DND-41 (cell line): Measurements from ENCODE around the gene PLS3.

ENCODE experiments used
- EZH2 ChIP-seq: IDR thresholded peaks from 3 replicates; pipeline ENCODE4 v1.6.1; 2012; ENCODE audit warnings: borderline replicate concordance, low read depth, mild to moderate bottlenecking, moderate library complexity, low read length, inconsistent platforms; ENCODE audit not compliant: severe bottlenecking
- TF ChIP-seq, protein P1 (sequence below): IDR thresholded peaks from 2 replicates; pipeline ENCODE4 v1.5.1; 2012; ENCODE audit warnings: borderline replicate concordance, low read length, moderate library complexity, mild to moderate bottlenecking; ENCODE audit not compliant: poor library complexity, severe bottlenecking; ENCODE audit errors: extremely low read depth

DNA sequence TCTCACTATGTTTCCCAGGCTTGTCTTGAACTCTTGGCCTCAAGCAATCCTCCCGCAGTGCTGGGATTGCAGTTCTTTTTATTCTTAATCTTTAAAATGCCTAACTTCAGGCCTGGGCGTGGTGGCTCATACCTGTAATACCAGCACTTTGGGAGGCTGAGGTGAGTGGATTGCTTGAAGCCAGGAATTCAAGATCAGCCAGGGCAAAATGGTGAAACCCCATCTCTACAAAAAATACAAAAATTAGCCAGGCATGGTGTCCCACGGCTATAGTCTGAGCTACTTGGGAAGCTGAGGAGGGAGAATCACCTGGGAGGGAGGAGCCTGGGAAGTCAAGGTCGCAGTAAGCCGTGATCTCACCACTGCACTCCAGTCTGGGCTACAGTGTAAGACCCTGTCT is 45.9 kb downstream of the PLS3 start:
- no peak for TF ChIP-seq EZH2
- TF ChIP-seq, protein P1, sequence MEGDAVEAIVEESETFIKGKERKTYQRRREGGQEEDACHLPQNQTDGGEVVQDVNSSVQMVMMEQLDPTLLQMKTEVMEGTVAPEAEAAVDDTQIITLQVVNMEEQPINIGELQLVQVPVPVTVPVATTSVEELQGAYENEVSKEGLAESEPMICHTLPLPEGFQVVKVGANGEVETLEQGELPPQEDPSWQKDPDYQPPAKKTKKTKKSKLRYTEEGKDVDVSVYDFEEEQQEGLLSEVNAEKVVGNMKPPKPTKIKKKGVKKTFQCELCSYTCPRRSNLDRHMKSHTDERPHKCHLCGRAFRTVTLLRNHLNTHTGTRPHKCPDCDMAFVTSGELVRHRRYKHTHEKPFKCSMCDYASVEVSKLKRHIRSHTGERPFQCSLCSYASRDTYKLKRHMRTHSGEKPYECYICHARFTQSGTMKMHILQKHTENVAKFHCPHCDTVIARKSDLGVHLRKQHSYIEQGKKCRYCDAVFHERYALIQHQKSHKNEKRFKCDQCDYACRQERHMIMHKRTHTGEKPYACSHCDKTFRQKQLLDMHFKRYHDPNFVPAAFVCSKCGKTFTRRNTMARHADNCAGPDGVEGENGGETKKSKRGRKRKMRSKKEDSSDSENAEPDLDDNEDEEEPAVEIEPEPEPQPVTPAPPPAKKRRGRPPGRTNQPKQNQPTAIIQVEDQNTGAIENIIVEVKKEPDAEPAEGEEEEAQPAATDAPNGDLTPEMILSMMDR, result no peak
